A673 (cell line): ENCODE measurements around the gene ATP8B4.

ENCODE experiments used
- CTCF ChIP-seq: fragments of 300-800, 200-600 bp; sonication (generic); conservative IDR thresholded peaks from 2 replicates; pipeline ENCODE4 v1.5.1; 2017; ENCODE audit warnings: low read depth, mild to moderate bottlenecking, antibody characterized with exemption, low read length, moderate library complexity, mixed read lengths
- EZH2 ChIP-seq: fragments of 200-600 bp; sonication (generic); IDR thresholded peaks from 2 replicates; pipeline ENCODE4 v1.6.1; 2017; ENCODE audit warnings: borderline replicate concordance, low read depth, mild to moderate bottlenecking, mixed read lengths, antibody characterized with exemption, low read length; ENCODE audit not compliant: poor library complexity, severe bottlenecking

GRCh38 chr15:49848282-49848724, 270.7 kb downstream of the ATP8B4 start:
- TF ChIP-seq CTCF, result no peak
- TF ChIP-seq EZH2, result no peak
